Stimulated activated CD4-positive, alpha-beta T cell treated with anti-CD3 and anti-CD28 coated beads, Interleukin-1b, Interleukin-23, amount 100 ng/mL, for 48 hours (primary cell): Measurements from ENCODE around the gene ADAMTS2.
"Not testable (repeated sequence)": the region's sequence is repeated elsewhere in the genome, so short reads cannot be mapped to it uniquely, and the experiment has no call there.

Source experiments
- DNase-seq: peaks from one replicate; pipeline ENCODE4 v3.0.0-alpha.2; 2020

Gene ADAMTS2

DNA sequence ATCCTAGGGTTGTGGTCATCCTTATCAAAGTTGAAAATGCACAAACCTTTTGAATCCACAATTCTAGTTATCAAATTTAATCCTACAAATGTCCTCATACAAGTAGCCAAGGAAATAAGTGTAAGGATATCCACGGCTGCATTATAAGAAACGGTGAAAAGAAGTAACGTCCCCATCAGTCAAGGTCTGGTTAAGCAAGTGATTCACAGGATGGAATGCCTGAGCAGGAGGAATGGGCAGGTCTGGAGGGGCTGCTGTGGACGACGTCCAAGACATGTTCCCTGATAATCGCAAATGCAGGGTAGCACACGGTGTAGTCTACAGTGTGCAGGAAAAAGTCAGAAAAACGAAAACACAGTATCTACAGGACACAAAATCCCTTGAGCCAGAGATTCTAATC lies 118.6 kb downstream of the ADAMTS2 start:
- no peak for DNase-seq

GRCh38 chr5:179225387-179225786 lies 119.9 kb downstream of the ADAMTS2 start:
- DNase-seq, result no peak

- DNase-seq, result no peak
Measured at GRCh38 chr5:179224741-179225140, 120.5 kb downstream of the ADAMTS2 start.

GRCh38 chr5:179223961-179224360 lies 121.3 kb downstream of the ADAMTS2 start:
- DNase-seq, result no peak

DNA sequence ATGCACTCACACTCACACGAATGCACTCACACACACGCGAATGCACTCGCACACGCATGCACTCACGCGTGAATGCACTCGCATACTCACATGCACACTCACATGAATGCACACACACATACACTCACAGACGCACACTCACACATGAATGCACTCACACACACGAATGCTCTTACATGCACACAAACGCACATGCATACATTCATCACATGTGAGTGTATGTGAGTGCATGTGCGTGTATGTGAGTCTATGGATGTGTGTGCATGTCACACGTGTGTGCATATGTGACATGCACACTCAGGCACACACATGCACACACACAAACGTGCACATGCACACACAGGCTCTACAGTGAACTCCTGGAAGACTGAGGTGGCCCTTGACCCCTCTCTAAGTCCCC lies 121.7 kb downstream of the ADAMTS2 start:
- DNase-seq, result no peak

- no peak for DNase-seq
Measured at GRCh38 chr5:179222246-179223017, 122.8 kb downstream of the ADAMTS2 start.

GRCh38 chr5:179221877-179222220 lies 123.4 kb downstream of the ADAMTS2 start:
- no peak for DNase-seq

- no peak for DNase-seq
Measured at GRCh38 chr5:179221196-179221876, 123.9 kb downstream of the ADAMTS2 start.

- no peak for DNase-seq
Measured at GRCh38 chr5:179220716-179221115, 124.5 kb downstream of the ADAMTS2 start.

GRCh38 chr5:179219661-179220620 lies 125.3 kb downstream of the ADAMTS2 start:
- DNase-seq, result no peak

DNA sequence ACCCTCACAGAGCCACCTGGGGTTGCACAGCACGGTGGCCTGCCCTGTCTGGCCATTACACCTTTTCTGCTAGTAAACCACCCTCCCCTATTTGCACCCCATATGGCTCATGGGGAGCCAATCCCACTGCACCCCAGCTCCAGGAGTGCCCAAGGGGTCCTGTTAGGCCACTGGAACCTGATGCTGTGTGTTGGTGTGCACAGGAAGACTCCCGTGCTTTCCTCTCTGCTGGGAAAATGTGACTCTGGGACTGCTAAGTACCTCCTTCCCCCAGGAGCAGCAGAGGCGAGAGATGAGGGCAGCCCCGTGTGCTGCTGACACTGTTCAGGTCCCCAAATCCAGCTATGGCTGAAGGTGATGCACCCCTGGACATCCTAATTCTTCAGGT lies 126.3 kb downstream of the ADAMTS2 start:
- DNase-seq, result no peak

DNA sequence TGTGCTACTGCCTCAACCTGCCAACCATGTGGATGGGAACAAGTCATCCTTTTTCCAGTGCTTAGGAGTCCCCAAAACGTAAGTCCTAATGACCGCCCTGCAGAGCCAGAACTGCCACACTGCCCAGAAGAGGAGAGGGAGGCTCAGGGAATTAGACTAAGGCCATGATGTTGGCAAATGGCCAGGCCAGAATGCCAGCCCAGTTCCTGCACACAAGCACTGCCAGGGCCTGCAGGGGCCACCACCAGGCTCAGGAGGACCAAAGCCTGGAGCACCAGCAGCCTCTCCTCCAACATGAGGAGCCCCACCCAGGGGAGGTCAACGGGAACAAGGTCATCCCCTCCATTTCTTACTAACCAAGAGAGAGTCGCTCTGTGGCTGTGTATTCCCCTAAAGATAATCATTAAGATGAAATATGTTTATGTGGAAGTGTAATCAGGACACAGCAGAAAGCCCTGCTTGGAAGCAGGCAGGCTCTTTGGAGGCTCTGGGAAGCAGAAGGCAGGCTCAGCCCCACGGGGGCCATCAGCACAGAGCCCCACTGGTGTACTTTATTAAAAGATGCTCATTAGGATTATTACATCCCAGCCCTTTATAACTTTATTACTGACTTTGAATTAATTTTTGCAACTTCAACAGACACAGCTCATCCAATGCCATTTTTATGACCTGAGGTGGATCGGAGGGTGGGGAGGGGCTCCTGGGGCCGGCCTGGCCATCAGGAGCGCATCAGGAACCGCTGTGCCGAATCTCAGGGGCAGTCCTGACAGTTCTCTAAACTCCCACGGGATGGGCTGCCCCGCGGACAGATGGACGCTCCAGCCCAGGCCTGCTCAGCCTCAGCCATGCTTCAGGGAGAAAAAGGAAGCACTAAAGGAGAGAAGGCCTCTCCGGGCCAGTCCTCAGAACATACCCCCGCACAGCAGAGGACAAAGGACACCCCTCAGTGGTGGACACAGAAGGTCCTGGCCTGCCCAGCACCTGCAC lies 127.0 kb downstream of the ADAMTS2 start:
- DNase-seq, result no peak

DNA sequence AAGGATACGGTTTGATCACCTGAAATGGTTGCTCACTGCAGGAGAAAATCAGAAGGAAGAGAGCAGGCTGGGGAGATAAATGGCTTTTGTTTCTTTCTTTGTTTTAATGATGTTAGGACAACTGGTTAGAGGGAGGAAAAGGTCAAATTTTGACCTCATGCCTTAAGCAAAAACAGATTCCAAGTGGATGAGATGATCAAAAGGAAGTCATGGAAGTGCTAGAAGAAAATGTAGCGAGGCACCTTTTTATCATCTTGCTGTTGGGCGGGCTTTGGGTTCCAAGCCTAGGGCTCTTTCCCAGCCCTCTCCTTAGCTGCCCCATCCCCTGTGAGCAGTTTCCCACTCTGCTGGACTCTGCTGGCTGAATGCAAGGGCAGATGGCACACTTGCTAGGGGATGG lies 127.9 kb downstream of the ADAMTS2 start:
- DNase-seq, result no peak

- DNase-seq, result not testable (repeated sequence)
Measured at GRCh38 chr5:179216381-179216780, 128.9 kb downstream of the ADAMTS2 start.

GRCh38 chr5:179215576-179215975 lies 129.7 kb downstream of the ADAMTS2 start:
- no peak for DNase-seq

DNA sequence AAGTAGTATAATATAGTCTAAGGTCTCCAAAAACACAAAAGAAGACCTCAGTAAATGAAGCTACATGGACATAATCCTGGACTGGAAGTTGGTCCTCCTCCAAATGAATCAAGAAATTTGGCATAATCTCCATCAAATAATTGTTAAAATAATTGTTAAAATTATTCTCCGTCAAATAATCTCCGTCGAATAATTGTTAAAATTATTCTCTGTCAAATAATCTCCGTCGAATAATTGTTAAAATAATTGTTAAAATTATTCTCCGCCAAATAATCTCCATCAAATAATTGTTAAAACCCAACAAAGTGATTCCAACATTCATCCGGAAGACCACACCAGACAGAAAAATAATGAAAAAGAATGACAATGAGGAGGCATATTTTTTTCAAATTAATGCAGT lies 130.6 kb downstream of the ADAMTS2 start:
- no peak for DNase-seq

- no peak for DNase-seq
Measured at GRCh38 chr5:179212870-179213269, 132.4 kb downstream of the ADAMTS2 start.

- no peak for DNase-seq
Measured at GRCh38 chr5:179211631-179212030, 133.6 kb downstream of the ADAMTS2 start.

- DNase-seq, result no peak
Measured at GRCh38 chr5:179211068-179211467, 134.2 kb downstream of the ADAMTS2 start.

- no peak for DNase-seq
Measured at GRCh38 chr5:179210478-179210877, 134.8 kb downstream of the ADAMTS2 start.

GRCh38 chr5:179209359-179210150 lies 135.7 kb downstream of the ADAMTS2 start:
- no peak for DNase-seq
